ENCODE data around the gene TMEM213. TPM values are rescaled to one million over a fixed set of nuclear protein-coding genes. Genes with fewer than 3 reads are reported as not detected.

The TMEM213 gene
- total and polyA plus RNA-seq, 2 donors (not counting 1 experiment from before 2014, with no cell fraction given), result not detected

DNA sequence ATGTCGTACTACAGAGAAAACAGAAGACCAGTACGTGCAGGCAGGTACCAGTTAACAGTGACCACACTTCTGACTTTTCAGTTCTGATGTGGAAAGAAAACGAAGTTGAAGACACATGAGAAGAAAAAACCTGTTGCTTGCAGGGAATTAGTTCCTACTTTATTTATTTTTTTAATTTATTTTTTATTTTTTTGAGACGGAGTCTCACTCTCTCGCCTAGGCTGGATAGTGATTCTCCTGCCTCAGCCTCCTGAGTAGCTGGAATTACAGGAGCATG lies 74.0 kb downstream of the TMEM213 start:
- Histone ChIP-seq H3K4me1 (ENCODE audit: control insufficient read depth, extremely low read depth, insufficient read depth, low read length) (no peaks in the 10 kb centered on the region), H3K9me3 (ENCODE audit: control insufficient read depth, insufficient read depth, low read depth, low read length) (no peaks in the 10 kb centered on the region), H2AFZ (ENCODE audit: low read length) (no peak overlapping the region), H3K79me2 (ENCODE audit: control insufficient read depth, insufficient read depth, low read length) (no peaks in the 10 kb centered on the region), H4K20me1 (ENCODE audit: control insufficient read depth, extremely low read depth, insufficient read depth, low read length) (no peaks in the 10 kb centered on the region), H3K4me3 (replicated peaks in 1 of 4; ENCODE audit: control extremely low read depth in 1 of 4, insufficient read depth in 1 of 4, low read depth in 3 of 4, low read length in 4 of 4) (no peak overlapping the region), H3K4me2 (ENCODE audit: extremely low read depth, insufficient read depth, low read length) (no peak overlapping the region), H3K27ac (ENCODE audit: insufficient read depth, low read length) (no peak overlapping the region), H3K9ac (ENCODE audit: insufficient read depth, low read length) (no peak overlapping the region), H3K27me3 (ENCODE audit: control insufficient read depth, insufficient read depth, low read length) (no peaks in the 10 kb centered on the region), H3K36me3 (ENCODE audit: control insufficient read depth, insufficient read depth, low read length) (no peaks in the 10 kb centered on the region)
- TF ChIP-seq EZH2 (IDR thresholded peaks at IDR 0.05; ENCODE audit: low read length, missing control alignments), result no peak
- TF ChIP-seq, protein P1, sequence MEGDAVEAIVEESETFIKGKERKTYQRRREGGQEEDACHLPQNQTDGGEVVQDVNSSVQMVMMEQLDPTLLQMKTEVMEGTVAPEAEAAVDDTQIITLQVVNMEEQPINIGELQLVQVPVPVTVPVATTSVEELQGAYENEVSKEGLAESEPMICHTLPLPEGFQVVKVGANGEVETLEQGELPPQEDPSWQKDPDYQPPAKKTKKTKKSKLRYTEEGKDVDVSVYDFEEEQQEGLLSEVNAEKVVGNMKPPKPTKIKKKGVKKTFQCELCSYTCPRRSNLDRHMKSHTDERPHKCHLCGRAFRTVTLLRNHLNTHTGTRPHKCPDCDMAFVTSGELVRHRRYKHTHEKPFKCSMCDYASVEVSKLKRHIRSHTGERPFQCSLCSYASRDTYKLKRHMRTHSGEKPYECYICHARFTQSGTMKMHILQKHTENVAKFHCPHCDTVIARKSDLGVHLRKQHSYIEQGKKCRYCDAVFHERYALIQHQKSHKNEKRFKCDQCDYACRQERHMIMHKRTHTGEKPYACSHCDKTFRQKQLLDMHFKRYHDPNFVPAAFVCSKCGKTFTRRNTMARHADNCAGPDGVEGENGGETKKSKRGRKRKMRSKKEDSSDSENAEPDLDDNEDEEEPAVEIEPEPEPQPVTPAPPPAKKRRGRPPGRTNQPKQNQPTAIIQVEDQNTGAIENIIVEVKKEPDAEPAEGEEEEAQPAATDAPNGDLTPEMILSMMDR (conservative IDR thresholded peaks at IDR 0.05 in 1 of 2, IDR thresholded peaks at IDR 0.05 in 1 of 2; ENCODE audit: low read depth in 1 of 2, low read length in 2 of 2), result no peak
- no peak for DNase-seq (ENCODE audit: low read depth in 2 of 2)

DNA sequence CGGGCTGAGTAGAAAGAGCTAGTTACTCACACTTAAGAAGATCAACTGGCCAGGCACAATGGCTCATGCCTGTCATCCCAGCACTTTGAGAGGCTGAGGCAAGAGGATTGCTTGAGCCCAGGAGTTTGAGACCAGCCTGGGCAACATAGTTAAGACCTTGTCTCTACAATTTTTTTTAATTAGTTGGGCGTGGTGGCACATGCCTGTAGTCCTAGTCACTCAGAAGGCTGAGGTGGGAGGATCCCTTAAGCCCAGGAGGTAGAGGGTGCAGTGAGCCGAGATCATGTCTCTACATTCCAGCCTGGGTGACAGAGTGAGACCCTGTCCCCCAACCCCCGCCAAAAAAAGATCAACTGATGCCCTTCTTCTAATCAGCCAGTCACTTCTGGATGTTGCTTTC lies 74.8 kb downstream of the TMEM213 start:
- Histone ChIP-seq H3K27ac (ENCODE audit: insufficient read depth, low read length) (no peak overlapping the region), H4K20me1 (ENCODE audit: control insufficient read depth, extremely low read depth, insufficient read depth, low read length) (no peaks in the 10 kb centered on the region), H2AFZ (ENCODE audit: low read length) (no peak overlapping the region), H3K4me2 (ENCODE audit: extremely low read depth, insufficient read depth, low read length) (no peak overlapping the region), H3K9ac (ENCODE audit: insufficient read depth, low read length) (no peak overlapping the region), H3K79me2 (ENCODE audit: control insufficient read depth, insufficient read depth, low read length) (no peaks in the 10 kb centered on the region), H3K27me3 (ENCODE audit: control insufficient read depth, insufficient read depth, low read length) (no peaks in the 10 kb centered on the region), H3K4me1 (ENCODE audit: control insufficient read depth, extremely low read depth, insufficient read depth, low read length) (no peaks in the 10 kb centered on the region), H3K4me3 (replicated peaks in 1 of 4; ENCODE audit: control extremely low read depth in 1 of 4, insufficient read depth in 1 of 4, low read depth in 3 of 4, low read length in 4 of 4) (no peak overlapping the region), H3K36me3 (ENCODE audit: control insufficient read depth, insufficient read depth, low read length) (no peaks in the 10 kb centered on the region), H3K9me3 (ENCODE audit: control insufficient read depth, insufficient read depth, low read depth, low read length) (no peaks in the 10 kb centered on the region)
- no peak for TF ChIP-seq EZH2 (IDR thresholded peaks at IDR 0.05; ENCODE audit: low read length, missing control alignments)
- TF ChIP-seq, protein P1 (conservative IDR thresholded peaks at IDR 0.05 in 1 of 2, IDR thresholded peaks at IDR 0.05 in 1 of 2; ENCODE audit: low read depth in 1 of 2, low read length in 2 of 2), result no peak
- DNase-seq (ENCODE audit: low read depth in 2 of 2), result peak in 1 of 2 donors; percentile 57

DNA sequence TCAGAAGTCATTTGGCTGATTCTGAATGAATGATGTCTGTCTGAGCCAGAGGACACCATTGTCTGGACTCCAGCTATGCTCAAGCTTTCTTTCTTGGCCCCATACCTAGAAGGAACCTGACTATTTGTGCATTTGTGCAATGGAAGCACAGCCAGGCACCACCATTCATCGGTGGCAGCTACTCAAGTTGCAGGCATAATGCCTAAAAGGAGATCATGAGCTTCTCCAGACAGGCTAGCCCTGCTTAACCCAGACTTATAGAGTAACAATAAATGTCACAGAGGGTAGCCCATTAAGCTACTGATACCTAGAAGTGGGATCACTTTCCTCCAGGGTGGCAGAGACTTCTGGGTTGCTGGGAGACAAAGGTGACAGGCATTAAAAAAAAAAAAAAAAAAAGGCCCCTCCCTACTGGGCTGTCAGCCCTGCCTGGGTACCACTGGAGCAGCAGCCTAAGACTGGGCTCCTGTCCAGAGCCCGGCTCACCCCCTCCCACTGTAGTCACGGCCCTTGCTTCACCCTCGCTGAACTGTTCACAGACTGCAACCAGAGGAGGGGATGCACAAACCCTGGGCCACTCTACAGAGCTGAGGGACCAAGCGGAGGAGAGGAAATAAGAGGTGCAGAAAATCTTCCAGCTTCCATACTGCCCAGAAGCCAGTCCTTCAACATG lies 75.6 kb downstream of the TMEM213 start:
- no peaks in the 10 kb centered on the region for H3K27me3 ChIP-seq (ENCODE audit: control insufficient read depth, insufficient read depth, low read length)

More for the DNA sequence above, 75.6 kb downstream of the TMEM213 start:
- Histone ChIP-seq H3K4me1 (ENCODE audit: control insufficient read depth, extremely low read depth, insufficient read depth, low read length) (no peaks in the 10 kb centered on the region), H3K36me3 (ENCODE audit: control insufficient read depth, insufficient read depth, low read length) (no peaks in the 10 kb centered on the region), H3K27ac (ENCODE audit: insufficient read depth, low read length) (no peak overlapping the region), H3K4me3 (replicated peaks in 1 of 4; ENCODE audit: control extremely low read depth in 1 of 4, insufficient read depth in 1 of 4, low read depth in 3 of 4, low read length in 4 of 4) (no peak overlapping the region), H3K9me3 (ENCODE audit: control insufficient read depth, insufficient read depth, low read depth, low read length) (no peaks in the 10 kb centered on the region), H2AFZ (ENCODE audit: low read length) (no peak overlapping the region), H4K20me1 (ENCODE audit: control insufficient read depth, extremely low read depth, insufficient read depth, low read length) (no peaks in the 10 kb centered on the region), H3K9ac (ENCODE audit: insufficient read depth, low read length) (no peak overlapping the region), H3K79me2 (ENCODE audit: control insufficient read depth, insufficient read depth, low read length) (no peaks in the 10 kb centered on the region), H3K4me2 (ENCODE audit: extremely low read depth, insufficient read depth, low read length) (no peak overlapping the region)
- no peak for DNase-seq (ENCODE audit: low read depth in 2 of 2)
- TF ChIP-seq EZH2 (IDR thresholded peaks at IDR 0.05; ENCODE audit: low read length, missing control alignments), result no peak
- TF ChIP-seq, protein P1 (conservative IDR thresholded peaks at IDR 0.05 in 1 of 2, IDR thresholded peaks at IDR 0.05 in 1 of 2; ENCODE audit: low read depth in 1 of 2, low read length in 2 of 2), result no peak
